T-helper 9 cell (primary cell): Measurements from ENCODE around the gene TEP1.

Experiments used
- DNase-seq: peaks from one replicate; pipeline ENCODE4 v3.0.0-alpha.2; 2020

TEP1 gene

GRCh38 chr14:20334017-20334416, 79.3 kb downstream of the TEP1 start:
- no peak for DNase-seq

- DNase-seq: no peak
Observed at GRCh38 chr14:20333494-20333841, 79.8 kb downstream of the TEP1 start.

DNA sequence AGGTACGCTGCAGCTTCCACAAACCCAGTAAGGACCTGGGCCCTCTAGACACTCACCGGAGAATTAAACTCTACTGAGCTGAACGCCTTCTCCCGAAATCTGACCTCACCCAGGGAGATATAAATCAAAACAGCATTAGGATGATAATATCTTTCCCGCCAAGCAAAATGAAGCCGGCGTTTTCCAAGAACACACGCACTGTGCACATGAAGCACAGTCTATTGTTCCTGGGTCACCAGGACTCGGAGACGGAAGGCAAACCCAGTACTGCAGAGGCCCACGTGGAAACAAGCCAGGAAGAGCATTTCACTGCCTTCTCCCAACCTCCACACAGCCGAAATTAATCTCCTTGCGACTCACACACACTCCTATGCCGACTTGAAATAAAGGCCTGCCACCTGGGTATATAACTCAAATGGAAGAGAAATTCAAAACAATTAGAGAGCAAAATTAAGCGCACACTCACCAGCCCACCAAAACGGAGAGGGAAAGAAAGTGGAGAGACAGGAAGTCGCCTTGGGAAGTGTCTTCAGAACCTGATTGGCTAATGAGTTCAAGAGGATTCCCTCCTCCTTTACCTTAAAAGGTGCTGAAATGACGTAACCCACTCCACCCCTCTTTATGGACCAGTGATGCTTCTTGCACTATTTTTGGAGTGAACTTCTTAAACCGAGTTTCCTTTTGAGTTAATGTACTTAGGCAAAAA, 80.4 kb downstream of the TEP1 start, which contains the start of gene CCNB1IP1:
Gene CCNB1IP1 (minus strand): TSS at position 492 of the 706 bp plus-strand sequence. CDS start 16,756 bp downstream, outside the sequence.
- DNase-seq: peak; percentile 21

DNA sequence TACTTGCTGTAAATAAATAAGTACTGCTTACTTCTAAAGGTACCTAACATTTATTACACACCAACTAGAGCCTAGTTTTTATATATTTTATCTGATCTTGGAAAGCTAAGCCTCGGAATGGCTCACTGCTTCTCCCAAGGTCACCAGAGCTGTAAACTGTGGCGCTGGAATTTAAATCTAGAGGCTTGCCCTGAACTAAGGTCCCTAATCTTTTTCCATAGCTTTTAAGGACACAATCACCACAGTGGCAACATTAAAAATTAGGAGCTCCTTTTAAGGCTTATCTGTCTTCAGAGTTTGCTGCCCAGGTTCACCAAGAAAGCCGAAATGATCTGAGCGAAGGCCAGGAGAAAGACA, 80.9 kb downstream of the TEP1 start:
- DNase-seq: no peak

GRCh38 chr14:20331053-20331613, 82.2 kb downstream of the TEP1 start:
- DNase-seq: no peak

- DNase-seq: no peak
Observed at GRCh38 chr14:20329355-20329754, 83.9 kb downstream of the TEP1 start.

DNA sequence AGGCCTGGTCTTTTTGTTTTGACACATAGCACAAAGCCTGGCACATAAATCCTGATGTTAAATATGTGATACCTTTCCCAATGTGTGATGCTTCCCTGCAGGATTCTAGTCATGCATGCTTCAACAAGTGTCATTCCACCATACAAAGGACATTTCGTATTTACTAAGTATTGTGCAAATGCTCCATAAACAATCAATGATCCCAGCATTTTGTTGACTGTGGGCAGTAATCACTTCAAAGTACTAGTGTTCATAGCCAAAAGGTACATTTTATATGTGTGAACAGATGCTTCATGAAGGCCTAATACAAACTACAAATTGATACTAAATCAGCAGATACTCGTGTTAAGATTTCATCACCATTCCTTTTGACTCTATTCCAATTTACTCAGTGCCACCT, 84.6 kb downstream of the TEP1 start:
- DNase-seq: no peak

DNA sequence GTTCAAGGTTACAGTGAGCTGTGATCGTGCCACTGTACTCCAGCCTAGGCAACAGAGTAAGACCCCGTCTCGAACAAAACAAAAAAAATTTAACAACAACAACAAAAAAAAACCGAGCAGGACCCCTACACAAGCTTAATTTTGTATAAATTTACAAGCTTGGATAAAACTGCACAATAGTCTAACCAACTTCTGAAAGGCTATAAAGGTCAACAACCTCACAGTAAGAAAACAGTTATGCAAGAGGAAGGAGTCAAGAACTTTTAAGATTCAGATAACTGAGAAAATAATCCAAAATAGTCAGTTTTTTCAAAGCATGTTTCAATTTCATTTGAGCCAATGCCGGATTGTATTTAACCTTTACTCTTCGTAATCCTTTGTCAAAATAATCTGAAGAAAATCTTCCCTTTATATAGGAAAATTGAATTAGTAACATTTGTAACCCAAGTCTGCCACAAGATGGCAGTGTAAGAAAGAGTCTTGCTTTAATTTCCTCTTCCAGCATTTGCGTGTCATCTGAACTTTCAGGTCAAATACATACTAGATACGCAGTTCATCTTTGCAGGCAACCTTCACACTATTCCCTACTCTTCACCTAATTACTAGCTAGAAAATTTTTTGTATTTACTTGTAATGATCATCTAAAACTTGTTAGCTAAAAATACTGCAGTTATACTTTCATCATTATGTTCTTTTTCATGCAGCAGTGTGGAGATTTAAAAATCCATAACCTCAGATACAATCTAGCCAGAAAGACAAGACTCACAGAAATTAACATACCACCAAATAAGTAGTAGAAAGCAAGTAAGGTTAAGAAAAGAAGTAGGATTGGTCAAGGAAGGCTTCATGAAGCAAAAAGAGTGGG, 86.1 kb downstream of the TEP1 start:
- no peak for DNase-seq

GRCh38 chr14:20317720-20318119, 95.6 kb downstream of the TEP1 start:
- DNase-seq: no peak
